GM18511 (cell line): Measurements from ENCODE around the gene WNK2.

Source experiments
- ATAC-seq: cut with Tn5 transposase; IDR thresholded peaks from one replicate; pipeline ENCODE4 v1.9.1; 2021; ENCODE audit warnings: mild to moderate bottlenecking, moderate library complexity; ENCODE audit not compliant: unreplicated experiment

WNK2 gene

DNA sequence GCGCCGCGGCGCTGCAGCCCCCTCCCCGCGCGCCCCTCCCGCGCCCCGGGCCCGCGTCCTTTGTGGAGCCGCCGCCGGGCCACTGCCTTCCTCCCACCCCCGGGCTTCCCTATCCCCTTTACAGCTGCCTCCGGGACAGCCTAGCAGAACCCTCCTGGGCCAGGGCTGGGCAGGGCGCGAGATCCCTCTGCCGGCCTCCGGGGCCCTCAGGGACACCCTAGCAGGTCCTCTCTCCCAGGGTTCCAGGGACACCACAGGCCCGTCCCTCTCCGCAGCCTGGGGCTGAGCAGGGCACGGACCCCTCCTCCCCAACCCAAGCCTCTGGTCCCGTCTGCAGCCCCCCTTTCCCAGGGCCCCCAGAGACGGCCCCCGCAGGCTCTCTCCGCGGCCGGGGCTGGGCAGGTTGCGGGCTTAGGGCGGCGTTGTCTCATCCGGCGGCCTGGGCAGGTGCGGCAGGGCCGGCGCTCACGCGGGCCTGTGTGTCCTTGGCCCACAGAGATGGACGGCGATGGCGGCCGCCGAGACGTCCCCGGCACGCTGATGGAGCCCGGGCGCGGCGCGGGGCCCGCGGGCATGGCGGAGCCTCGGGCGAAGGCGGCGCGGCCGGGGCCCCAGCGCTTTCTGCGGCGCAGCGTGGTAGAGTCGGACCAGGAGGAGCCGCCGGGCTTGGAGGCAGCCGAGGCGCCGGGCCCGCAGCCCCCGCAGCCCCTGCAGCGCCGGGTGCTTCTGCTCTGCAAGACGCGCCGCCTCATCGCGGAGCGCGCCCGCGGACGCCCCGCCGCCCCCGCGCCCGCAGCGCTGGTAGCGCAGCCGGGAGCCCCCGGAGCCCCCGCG, 710 bp downstream of the WNK2 start:
- no peak for ATAC-seq

DNA sequence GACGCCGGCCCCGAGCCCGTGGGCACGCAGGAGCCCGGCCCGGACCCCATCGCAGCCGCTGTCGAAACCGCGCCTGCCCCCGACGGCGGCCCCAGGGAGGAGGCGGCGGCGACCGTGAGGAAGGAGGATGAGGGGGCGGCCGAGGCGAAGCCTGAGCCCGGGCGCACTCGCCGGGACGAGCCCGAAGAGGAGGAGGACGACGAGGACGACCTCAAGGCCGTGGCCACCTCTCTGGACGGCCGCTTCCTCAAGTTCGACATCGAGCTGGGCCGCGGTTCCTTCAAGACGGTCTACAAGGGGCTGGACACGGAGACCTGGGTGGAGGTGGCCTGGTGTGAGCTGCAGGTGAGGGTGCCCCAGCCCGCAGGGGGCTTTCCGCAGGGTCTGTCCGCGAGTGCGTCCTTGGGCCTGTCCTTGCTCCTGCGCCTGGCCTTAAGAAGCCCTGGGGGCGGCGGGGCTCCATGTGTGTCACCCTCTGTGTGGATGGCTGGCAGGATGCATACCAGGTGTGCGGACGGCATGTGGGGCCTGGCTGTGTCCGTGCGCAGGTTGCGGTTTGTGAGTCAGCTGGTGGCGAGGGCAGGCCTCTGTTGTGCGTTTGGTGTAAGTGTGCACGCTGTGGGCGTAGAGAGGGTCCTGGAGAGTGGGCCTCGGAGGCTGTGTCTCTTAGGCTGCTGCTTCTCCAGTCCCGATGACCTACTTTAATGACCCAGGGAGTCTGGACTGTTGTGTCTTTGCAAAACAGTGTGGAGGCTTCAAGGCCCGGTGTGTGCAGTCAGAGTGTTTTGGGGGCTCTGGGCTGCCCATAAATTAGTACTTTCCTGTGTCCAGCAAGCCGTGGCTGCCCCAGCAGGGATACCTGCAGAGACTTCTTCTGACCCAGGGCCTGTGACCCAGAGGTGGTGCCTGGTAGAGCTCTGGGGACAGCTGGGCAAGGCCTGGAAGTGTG, 1.6 kb downstream of the WNK2 start:
- ATAC-seq: no peak

DNA sequence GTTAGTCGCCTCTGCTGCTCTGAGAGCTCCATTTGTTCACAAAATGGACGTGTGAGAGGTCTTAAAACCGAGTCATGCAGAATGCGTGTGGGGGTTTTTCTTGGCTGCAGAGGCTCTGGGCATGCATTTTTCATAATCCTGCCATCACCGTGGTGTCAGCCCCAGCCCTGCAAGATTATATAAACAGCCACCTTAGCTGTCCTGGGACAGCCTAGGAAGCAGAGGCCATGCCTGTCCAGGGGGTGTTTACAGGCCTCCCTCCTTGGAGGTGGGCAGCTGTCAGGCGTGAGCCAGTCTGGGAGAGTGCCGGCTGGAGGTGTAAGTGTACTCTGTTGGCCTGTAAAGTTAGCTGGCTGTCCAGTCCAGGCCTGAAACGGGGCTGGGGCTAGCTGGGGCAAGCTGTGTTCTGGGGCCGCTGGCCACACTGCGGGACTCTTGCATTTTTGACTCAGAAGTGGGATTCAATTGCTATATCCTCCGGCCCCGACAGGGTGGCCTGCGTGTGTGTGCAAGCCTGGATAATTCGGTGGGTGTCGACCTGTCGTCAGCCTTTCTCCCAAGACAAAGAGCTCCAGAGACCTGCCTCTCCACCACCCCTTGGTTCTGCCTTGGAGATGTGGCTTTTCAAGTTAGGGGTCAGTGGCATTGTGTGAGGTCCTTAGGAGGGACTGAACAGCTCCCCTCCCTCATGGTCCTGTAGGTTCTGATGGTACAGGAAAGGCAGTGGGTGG, 2.4 kb downstream of the WNK2 start:
- no peak for ATAC-seq

DNA sequence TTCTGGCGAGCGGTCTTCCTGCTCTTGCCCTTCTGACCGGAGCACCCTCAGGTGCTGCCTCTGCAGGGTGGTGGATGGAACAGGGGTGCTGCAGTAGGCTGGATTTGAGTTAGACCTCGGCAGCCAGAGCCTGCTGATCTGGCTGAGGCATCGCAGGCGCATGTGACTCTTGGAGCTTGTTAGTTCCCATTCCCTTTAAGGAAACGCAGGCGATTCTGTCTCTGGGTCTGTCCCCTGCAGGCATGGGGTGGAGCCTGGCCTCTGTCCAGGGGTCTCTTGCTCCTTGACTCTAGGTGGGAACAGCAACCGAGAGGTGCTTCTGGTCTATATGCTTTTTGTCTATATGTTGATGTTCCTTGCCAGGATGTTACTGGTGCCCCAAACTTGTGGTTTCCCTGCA, 3.1 kb downstream of the WNK2 start:
- no peak for ATAC-seq

DNA sequence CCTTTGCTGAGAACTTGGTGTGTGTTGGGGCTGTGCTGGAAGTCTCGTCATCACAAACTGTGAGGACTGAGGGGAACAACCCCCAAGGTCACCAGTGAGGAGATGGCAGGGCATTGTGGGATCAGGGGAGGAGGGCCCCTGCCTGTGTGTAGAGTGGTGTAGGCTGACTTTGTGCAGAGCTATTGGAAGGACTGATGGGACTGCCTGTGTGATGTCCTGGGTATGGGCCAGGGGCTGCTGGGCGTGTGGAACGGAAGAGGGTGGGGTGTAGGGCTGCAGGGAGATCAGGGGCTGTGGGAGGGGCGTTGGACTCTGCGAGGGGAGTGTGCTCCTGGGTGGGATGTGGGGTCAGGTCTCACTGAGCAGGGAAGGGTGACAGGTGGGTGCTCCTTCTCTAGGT, 3.6 kb downstream of the WNK2 start:
- no peak for ATAC-seq

DNA sequence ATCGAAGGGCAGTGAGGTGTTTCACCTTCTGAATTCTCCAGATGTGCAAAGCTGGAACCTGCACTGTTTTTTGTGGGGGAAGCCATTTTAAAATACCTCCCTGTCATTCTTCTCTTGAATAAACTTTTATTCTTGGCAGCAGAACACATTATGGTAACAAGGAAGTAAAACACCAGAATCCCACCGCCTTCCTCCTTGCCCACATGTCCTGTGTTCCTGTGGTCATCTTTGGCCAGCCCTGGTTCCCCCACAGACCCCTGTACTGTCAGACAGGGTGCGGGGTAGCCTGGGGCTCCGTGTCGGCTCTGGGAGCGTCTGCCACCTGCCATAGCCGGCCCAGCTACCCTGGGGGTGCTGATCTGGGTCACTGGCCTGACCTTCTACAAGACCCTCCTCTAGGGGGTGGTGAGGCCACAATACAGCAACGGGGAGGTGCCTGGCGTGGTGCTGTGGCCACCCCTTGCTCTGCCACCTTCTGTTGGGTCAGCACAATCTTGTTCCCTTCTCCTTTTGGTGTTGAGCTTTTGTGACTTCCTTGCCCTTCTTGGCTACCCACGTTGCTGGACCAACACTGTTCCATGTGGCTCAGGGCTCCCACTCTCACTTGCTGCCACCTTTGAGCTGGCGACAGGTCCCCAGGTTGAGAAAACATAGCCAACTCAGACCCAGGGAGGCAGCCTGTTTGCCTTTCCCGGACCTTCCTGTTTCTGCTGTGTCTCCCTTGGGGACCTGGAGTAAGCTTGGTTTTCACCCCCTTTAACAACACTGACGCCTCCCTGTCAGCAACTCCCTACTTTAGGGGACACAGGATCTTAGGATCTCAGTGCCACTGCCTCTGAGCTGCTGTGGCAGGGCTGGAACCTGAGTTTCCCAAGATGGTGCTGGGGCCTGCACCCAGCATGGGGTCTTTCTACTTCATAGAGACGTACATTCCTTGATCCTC, 4.8 kb downstream of the WNK2 start:
- no peak for ATAC-seq

DNA sequence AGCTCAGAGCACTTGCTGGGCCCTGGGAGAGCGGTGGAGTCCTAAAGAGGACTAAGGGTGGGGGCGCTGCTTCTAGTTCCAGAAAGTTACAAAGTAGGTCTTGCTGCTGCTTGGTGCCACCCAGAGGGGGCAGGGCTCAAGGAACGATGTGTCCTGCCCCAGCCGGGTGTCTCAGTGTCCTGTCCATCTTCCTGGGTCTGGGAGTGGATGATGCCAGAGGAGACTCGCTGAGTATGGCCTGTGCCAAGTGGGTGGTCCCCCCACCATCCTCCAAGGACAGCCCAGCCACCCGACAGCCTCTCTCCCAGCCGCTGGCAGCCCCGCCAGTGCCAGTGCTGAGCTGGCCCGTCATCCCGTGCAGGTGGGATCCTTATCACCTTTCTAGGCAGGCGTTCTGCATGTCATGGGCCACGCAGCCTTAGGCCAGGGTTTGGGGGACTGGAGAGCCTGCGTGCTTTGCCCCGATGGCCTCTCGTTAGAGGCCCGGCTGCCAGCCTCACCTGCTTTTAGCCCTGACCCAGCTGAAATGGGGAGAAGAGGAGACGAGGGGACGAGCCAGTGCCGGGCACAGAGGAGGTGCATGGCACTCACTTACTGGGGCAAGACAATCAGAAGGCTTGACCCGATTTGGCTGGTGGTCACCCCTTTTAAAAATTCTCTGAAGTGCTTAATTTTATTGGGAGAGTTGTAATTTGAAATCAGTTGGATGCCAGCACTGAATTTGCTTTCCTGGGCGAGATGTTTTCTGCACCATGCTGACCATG, 5.6 kb downstream of the WNK2 start:
- ATAC-seq: no peak

DNA sequence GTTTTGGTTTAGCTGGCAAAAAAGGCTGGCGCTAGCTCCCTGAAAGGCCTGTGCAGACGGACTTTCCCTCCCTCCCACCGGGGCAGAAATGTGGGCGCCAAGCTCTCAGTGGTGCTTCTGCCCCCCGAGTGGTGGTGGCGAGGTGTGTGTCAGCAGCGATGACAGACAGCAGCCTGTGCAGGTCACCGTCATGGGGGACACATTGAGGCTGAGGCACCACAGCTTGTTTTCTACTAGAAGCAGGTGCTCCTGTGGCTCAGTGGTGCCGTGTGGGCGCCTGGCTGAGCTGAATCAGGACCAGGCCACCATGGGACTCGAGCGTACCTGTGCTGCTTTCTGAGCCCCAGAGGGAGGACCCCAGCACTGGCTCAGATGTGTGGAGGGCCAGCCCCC, 6.2 kb downstream of the WNK2 start:
- no peak for ATAC-seq

DNA sequence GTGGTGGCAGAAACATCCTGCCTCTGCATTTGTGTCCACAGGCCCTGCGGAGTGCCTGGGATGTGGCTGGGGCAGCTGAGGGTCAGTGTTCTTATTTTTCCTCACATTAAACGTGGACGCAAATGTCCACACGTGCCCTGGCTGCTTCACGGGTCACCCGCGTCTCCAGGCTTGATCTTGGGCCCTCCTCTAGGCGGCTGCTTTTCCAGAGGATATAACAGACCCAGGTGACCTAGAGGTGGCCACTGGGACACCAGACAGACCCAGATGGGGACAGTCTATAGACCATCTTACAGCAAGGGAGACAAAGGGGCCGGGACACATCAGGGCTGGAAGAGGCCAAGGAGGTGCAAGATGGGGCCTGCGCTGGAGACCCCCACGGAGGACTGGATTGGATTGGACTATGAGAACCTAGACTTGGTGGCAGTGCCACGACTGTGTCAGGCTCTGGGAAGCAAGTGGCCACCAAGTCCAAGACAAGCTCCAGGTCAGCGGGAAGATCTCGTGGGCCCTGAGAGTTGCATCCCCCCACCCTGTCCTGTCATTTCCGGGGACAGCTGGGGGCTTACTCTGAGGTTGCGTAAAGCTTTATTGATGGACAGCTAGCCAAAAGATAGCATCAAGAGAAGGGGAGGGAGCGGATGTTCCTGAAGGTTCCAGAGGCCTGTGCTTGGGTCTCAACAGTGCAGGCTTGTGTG, 6.9 kb downstream of the WNK2 start:
- no peak for ATAC-seq

DNA sequence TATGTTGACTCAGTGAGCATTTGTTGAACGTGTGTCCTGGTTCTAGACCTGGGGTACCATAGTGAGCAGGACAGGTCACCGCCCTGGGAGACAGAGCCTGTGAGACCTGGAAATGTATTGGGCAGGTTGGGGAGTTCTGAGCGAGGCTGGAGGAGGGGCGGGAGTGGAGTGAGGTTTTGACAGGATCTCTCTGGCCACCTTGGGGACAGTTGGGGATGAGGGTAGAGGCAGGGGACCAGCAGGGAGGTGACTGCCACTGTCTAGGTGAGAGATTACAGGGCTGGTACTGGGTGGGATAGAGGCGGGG, 7.4 kb downstream of the WNK2 start:
- no peak for ATAC-seq

DNA sequence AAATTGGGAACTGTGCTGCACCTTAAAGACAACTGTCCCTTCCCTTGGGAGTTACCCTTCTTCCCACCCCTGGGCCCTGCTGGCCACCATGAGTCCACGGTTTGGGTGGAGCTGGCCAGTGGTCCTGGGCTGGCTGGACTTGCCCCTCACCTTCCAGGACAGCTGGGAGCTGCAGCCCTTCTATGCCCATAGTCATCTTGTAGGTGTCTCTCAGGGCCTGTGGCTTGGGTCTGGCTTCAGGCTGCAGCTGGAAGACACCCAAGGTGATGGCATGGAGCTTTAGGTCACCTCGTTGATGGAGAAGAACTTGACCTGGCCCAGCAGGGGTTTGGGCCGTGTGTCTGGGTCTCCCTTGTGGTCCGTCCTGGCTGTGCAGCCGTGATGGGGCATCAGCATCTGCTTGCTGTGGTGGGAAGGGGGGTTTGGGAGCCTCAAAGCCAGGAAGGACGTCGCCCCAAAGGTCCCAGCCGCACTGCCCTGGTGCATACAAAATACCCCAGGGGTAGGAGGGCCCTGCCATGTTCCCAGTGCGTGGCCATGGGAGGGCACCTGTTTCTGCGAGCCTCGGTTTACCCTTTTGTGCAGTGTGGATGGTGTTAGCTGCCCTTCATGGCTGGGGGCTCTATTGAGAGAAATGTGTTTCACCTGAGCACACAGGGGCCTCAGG, 8.9 kb downstream of the WNK2 start:
- ATAC-seq: no peak

DNA sequence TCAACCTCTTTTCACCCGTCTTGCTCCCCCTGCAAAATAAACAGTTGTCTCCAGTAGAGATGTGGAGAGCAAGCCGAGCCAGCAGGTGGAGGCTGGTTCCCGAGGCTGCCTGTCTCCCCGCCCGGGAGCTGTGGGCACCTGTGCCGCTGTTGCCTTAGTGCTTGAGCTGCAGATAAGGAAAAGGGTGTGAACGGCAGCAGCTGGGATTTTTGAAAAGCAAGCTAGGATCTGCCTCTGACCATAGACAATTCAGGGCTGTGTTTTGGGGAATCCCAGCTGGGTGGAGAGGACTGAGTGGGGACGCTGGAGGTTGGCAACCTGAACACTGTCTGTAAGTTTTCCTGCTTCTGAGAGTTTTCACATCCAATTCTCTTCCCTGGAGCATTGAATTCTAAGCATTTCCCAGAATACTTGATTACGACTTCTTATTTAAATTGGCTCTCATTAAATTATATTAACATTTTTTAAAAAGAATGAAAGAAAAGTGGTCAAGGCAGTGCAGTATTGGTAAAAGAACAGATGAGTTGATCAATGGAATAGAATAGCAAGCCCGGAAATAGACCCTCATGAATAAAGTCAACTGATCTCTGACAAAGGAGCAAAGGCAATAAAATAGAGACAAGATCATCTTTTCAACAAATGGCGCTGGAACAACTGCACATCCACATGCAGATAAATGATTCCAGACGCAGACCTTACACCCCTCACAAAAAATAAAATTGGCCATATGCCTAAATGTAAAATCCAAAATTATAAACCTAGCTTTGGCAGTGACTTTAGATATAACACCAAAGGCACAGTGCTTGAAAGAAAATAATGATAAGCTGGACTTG, 9.7 kb downstream of the WNK2 start:
- ATAC-seq: no peak

DNA sequence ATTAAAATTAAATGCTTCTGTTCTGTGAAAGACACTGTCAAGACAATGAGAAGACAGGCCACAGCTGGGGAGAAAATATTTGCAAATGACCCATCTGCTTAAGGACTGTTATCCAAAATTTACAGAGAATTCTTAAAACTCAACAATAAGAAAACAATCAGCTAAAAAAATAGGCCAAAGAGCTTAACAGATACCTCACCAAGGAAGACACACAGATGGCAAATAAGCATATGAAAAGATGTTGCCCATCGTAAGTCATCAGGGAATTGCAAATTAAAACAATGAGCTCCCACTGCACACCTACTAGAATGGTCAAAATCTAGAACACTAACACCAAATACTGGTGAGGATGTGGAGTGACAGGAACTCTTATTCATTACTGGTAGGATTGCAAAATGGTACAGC, 10.3 kb downstream of the WNK2 start:
- ATAC-seq: no peak

DNA sequence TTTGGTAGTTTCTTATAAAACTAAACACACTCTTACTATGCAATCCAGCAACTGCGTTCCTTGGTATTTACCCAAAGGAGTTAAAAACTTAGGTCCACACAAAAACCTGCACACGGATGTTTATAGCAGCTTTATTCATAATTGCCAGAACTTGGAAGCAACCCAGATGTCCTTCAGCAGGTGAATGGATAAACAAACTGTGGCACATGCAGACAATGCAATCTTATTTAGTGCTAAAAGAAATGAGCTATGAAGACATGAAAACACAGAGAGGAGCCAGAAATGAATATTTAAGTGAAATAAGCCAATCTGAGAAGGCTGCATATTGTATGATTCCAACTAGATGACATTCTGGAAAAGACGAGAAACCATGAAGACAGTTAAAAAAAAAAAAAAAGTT, 10.7 kb downstream of the WNK2 start:
- ATAC-seq: no peak

DNA sequence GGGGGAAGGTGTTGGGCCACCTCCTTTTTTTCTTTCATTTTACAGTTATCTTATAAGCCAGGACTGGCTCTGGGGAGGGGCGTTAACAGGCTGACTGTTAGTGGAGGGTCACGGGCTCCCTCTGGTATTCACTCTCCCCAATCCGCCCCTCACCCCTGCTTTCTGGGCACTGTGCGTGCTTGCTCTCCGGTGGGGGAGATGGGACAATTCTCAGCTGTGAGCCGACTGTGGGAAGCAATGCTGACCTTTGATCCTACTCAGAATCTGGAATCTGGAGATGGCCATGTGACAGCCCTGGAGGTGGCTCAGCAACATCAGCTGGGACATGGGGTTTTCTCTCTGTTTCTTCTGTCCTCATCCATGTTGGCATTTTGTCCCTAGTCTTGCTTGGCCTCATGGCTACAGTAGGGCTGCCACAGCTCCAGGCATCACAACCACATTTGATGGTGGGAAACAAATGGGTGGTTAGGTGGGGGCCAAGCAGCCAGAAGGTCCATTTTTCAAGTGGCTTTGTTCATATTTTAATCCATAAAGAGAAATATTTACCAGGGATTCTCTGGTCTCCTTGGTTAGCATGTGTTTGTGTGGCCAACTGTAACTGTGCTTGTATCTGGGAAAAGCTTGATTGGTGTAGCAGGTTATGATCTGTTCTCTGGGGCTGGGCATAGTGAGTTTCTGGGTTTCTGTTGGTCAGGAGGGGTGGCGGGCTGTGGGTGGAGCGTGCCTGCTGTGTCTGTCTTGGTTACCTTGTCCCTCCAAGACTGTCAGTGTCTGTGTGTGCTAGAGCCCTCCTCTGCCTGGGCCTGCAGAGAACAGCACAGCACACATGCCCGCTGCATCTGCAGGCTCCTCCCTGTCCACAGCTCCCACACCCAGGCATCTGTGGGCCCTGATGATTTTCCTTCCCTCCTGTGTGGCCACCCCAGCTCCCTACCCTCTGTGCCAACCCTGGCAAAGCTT, 12.4 kb downstream of the WNK2 start:
- no peak for ATAC-seq

DNA sequence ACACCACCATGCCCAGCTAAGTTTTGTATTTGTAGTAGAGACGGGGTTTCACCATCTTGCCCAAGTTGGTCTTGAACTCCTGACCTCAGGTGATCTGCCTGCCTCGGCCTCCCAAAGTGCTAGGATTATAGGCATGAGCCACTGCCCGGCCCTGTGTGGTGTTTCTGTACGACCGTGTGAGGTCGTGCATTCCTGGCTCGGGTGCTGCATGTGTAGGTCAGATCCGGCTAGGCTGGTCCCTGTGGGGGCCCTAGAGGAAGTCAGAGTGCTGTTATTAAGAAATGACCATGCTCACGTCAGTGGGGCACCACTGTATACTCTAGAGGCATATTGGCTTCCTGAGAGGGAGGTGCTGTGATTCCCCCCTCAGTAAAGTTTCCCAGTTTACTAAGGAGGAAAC, 13.7 kb downstream of the WNK2 start:
- ATAC-seq: no peak
